Motor neuron (in vitro differentiated cells): Measurements from ENCODE around the gene SCNN1A. TPM values are rescaled to one million over a fixed set of nuclear protein-coding genes. Genes with fewer than 3 reads are reported as not detected.
"Not testable (repeated sequence)": the region's sequence is repeated elsewhere in the genome, so short reads cannot be mapped to it uniquely, and the experiment has no call there.

Source experiments
- ATAC-seq, 8 experiments: fragments of 200-7000 bp; cut with Tn5 transposase; replicated peaks in 6 of 8; 2 replicates each; pipeline ENCODE4 v1.8.0; 2021; ENCODE audit warnings: mild to moderate bottlenecking in 8 of 8, moderate library complexity in 8 of 8
- H3K27ac ChIP-seq, 2 donors: fragments of 250-450 bp; sonication (Bioruptor Pico); 2 replicates each; pipeline ENCODE4 v1.9.0; 2021; ENCODE audit warnings: antibody characterized with exemption in 2 of 2, mild to moderate bottlenecking in 2 of 2, moderate library complexity in 1 of 2
- H3K4me1 ChIP-seq, 2 donors: fragments of 250-450 bp; sonication (Bioruptor Pico); replicated peaks in 1 of 2; 2 replicates each; pipeline ENCODE4 v1.6.1; 2021; ENCODE audit warnings: antibody characterized with exemption in 2 of 2, mild to moderate bottlenecking in 2 of 2, moderate library complexity in 1 of 2
- H3K4me3 ChIP-seq, 5 donors: fragments of 250-450 bp; sonication (Bioruptor Pico); 2 replicates each; pipeline ENCODE4 v1.9.0; 2021; ENCODE audit warnings: antibody characterized with exemption in 5 of 5, mild to moderate bottlenecking in 5 of 5, moderate library complexity in 4 of 5
- WGBS, 10 experiments: fragments of 450-650 bp; shearing (Covaris generic); methylation state at CpG; one replicate each; pipeline ENCODE4 v1.0.0; 2022; 5-methylcytosine and 5-hydroxymethylcytosine counted together
- in situ Hi-C, 9 experiments: fragments of 400-800 bp; cut with MboI; loops; one replicate each; pipeline ENCODE4 v1.15.0; 2021; ENCODE audit warnings: low sequenced_read_pairs in 9 of 9, low pct_unique_long_range_greater_than_20kb in 2 of 9; ENCODE audit not compliant: unreplicated experiment in 9 of 9
- total RNA-seq, 8 experiments: library from RNA; unstranded; fragments of 300-600 nt; gene quantifications; 2 replicates each; pipeline versions ENCODE4 v1.2.3 to v1.2.4, GENCODE V29; 2022

The SCNN1A gene
- total RNA-seq, 8 experiments from 2014 or later: 0.11 to 4.1 (median 1.6) TPM; not detected in 1

- WGBS, 10 experiments: 33 to 92% (median 77%) methylated on average over 1 to 6 of the region's 10 CpGs; no CpG with 5 or more reads in 1 of the 10 experiments
- no peak overlapping the region for H3K4me3 ChIP-seq
- in situ Hi-C loops: no loop called here
- peaks cover 8% of the 10 kb centered on the region in 2 donors for H3K4me1 ChIP-seq
- peak in 6 of 8 experiments; percentile 2 to 72 (median 64) for ATAC-seq
- no peak overlapping the region for H3K27ac ChIP-seq
Measured at GRCh38 chr12:6345319-6346091, 29.9 kb downstream of the SCNN1A start.

GRCh38 chr12:6344101-6344660 is 31.2 kb downstream of the SCNN1A start:
- 60 to 100% (median 95%) methylated on average over 1 to 6 of the region's 11 CpGs; no CpG with 5 or more reads in 2 of the 10 experiments for WGBS, 10 experiments

GRCh38 chr12:6343518-6343917 is 31.8 kb downstream of the SCNN1A start:
- WGBS, 10 experiments: 40 to 80% (median 69%) methylated on average over 1 to 3 of the region's 5 CpGs; no CpG with 5 or more reads in 6 of the 10 experiments
- in situ Hi-C loops: no loop called here
- no peak overlapping the region for H3K27ac ChIP-seq

More at GRCh38 chr12:6344101-6344660, 31.2 kb downstream of the SCNN1A start:
- H3K4me3 ChIP-seq, in situ Hi-C loops, H3K27ac ChIP-seq, ATAC-seq: not testable (repeated sequence)
- H3K4me1 ChIP-seq: peaks cover 19 to 21% of the 10 kb centered on the region in 2 donors

DNA sequence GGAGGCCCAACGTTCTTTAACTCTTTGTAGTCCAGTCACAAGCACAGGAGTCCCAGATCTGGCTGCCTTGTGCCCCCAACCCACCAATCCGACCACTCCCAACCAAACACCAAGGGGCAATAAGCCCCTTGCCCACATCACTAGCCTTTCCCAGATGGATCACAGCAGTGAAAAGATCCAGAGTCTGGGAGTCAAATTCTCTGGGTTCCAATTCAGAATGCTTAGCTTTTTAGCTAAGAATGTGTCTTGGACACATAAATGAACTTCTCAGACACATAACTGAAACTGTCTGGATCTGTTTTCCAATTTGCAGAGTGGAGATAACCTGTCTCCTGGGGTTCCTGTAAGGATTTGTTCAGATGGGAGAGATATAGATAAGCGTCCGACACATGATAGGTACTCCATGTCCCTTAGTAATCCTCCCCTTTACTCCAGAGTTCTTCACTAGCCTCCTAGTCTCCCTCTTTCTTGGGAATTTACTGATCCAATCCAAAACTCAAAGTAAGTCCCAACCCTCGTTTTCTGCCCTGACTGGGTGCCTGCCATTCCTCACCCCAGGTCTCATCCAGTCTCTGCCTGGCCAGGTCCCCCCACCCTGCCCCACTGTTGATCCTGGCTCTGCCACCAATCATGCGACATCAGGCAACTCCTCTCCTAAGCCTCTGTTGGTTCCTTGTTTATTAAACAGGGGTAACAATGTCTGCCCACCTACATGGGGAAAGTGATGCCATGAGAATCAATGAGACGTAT is 33.0 kb downstream of the SCNN1A start:
- in situ Hi-C loops: no loop called here
- peak overlapping the region; percentile 68 to 83 for H3K27ac ChIP-seq
- H3K4me1 ChIP-seq: peaks cover 37 to 40% of the 10 kb centered on the region in 2 donors
- no peak for ATAC-seq
- peak overlapping the region in 4 of 5 donors; percentile 41 to 68 (median 53) for H3K4me3 ChIP-seq
- WGBS, 10 experiments: 28 to 100% (median 53%) methylated on average over 1 to 5 of the region's 7 CpGs; no CpG with 5 or more reads in 1 of the 10 experiments

More at GRCh38 chr12:6343518-6343917, 31.8 kb downstream of the SCNN1A start:
- Histone ChIP-seq H3K4me1 (peaks cover 25 to 28% of the 10 kb centered on the region in 2 donors), H3K4me3 (no peak overlapping the region)
- peak in 1 of 8 experiments; percentile 5 for ATAC-seq

DNA sequence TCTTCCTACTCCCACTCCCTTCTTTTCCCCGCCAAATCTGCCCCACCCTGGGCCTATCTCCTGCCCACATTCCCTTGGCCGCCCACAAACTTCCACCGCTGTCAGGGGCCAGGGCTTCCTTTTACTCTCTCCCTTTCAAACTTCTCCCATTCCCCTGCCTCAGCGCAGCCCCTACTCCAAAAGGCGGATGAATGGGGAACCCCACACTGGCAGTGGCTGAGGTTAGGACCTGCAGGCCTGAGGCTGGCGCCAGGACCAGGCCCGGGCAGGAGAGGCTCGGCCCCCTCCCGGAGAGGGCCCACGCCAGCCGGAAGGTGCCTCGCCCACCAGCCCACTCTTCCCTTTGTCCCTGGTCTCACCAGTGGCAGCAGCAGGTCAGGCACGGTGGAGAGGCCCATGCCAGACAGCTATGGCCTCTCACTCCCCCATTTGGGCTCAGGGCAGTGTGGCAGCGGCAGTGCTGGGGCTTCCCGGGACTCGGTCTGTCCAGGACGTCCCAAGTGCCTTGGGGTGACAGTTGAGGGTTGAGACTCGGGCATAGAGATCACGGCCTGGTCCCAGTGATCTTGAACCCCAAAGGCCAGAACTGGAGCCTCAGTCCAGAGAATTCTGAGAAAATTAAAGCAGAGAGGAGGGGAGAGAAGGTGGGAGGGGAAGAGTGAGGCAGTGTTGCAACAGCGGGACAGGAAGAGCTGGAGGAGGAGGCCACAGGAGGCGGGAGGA is 33.8 kb downstream of the SCNN1A start, which contains the start of gene TNFRSF1A:
TNFRSF1A (minus strand) TSS at position 660 of the 723 bp plus-strand sequence; CDS start at position 398, 262 bp downstream.
- in situ Hi-C loops: no loop called here
- peak within 1 kb of the TSS; percentile 68 to 83 for H3K27ac ChIP-seq

DNA sequence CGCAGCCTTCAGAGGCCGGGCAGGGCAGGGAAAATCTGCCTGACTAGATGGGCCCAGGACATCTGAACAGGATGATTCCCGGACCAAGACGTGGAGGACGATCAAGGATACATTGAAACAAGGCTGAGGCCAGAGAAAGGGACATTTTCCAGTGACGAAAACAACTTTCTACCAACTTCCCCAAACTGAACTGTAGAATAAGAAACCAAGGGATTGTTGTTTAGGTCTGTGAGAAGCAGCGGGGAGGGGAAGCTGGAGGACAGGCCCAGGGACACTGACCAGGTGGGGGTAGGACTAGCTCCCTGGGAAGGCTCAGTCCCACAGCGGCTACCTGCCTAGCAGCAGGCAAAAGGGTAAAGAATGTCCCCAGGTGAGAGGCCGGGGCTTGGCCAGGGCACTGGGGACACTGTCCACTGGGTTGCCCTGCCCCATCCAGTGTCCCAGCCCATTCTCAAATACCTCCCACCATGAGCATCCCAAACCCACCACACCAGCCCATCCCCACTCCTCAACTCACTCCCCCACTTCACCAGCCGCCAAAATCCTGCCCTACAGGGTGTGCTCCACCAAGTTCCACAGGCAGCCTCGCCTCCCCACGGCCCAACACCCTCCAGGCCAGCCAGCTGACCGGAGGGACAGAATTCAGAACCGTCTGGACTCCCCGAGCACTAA is 34.5 kb downstream of the SCNN1A start:
- H3K4me3 ChIP-seq: peak overlapping the region; percentile 19 to 68 (median 46)
- peak overlapping the region in 1 of 2 donors; percentile 83 for H3K27ac ChIP-seq
- H3K4me1 ChIP-seq: peaks cover 51 to 54% of the 10 kb centered on the region in 2 donors
- in situ Hi-C loops: no loop called here
- no peak for ATAC-seq
- 0 to 40% (median 6%) methylated on average over 1 to 8 of the region's 15 CpGs; no CpG with 5 or more reads in 2 of the 10 experiments for WGBS, 10 experiments

More for the DNA sequence above, 33.8 kb downstream of the SCNN1A start, which contains the start of gene TNFRSF1A:
- peak; percentile 35 to 75 (median 58) for ATAC-seq
- Histone ChIP-seq H3K4me1 (peaks cover 44 to 47% of the 10 kb centered on the region in 2 donors), H3K4me3 (peak within 1 kb of the TSS; percentile 19 to 68 (median 46))
- WGBS, 10 experiments: 0 to 20% (median 10%) methylated on average over 1 to 13 of the region's 21 CpGs; no CpG with 5 or more reads in 3 of the 10 experiments

DNA sequence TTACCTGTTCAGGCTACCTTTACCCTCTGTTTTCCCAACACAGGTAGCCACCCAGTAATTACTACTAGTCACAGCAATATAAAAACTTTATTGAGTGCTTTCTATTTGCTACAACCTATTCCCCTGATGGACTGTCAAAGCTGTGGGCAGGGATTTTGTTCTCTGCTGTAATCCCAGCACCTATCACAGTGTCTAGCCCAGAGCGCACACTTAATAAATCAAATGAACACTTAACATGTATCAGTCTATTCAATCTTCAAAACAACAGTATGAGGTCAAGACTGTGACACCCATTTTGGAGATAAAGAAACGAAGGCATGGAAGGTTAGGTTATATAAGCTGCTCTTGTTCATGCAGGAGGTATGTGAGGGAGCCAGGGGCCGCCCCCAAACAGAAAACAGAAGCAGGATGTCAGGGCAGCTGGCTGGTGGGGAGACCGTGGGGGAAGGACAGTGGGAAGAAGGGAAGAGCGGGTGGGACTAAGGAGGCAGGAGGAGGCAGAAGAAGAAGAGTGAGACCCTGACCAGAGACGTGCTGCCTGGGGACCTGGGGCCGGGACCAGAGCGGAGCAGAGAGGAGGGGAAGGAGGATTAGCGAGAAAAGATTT is 35.2 kb downstream of the SCNN1A start:
- no peak for ATAC-seq
- H3K4me3 ChIP-seq: peak overlapping the region; percentile 19 to 68 (median 46)
- WGBS, 10 experiments: 0 to 23% (median 12%) methylated on average over 1 to 8 of the region's 9 CpGs; no CpG with 5 or more reads in 1 of the 10 experiments
- H3K4me1 ChIP-seq: peaks cover 58 to 62% of the 10 kb centered on the region in 2 donors
- peak overlapping the region in 1 of 2 donors; percentile 83 for H3K27ac ChIP-seq
- in situ Hi-C loops: no loop called here

DNA sequence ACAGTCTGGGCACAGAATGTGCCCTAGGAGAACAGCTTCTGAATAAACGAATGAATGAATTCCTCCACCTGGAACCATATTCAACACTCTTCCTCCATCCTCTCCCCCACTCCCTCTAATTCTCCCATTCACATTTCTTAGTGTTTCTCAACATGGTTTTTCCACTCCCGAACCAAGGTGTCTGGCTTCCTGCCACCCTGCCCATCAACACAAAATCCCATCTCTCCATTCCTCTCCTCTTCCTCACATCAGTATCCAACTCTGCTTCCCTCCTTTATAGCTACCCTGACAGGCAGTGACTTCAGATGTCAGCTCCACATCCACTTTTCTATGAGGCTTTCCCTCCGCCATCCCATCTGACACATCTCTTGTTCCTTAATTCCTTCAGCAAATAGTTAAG is 36.4 kb downstream of the SCNN1A start:
- in situ Hi-C loops: no loop called here
- peak overlapping the region in 2 of 5 donors; percentile 60 to 68 for H3K4me3 ChIP-seq
- 15 to 100% (median 69%) methylated on average over 1 to 3 of the region's 3 CpGs; no CpG with 5 or more reads in 4 of the 10 experiments for WGBS, 10 experiments
- no peak for ATAC-seq
- no peak overlapping the region for H3K27ac ChIP-seq
- peaks cover 62 to 68% of the 10 kb centered on the region in 2 donors for H3K4me1 ChIP-seq

GRCh38 chr12:6338536-6338935 is 36.8 kb downstream of the SCNN1A start:
- in situ Hi-C loops, ATAC-seq, H3K27ac ChIP-seq, H3K4me3 ChIP-seq: not testable (repeated sequence)
- H3K4me1 ChIP-seq: peaks cover 62 to 68% of the 10 kb centered on the region in 2 donors
- WGBS, 10 experiments: 60 to 100% (median 72%) methylated on average over 1 to 7 of the region's 8 CpGs; no CpG with 5 or more reads in 5 of the 10 experiments

DNA sequence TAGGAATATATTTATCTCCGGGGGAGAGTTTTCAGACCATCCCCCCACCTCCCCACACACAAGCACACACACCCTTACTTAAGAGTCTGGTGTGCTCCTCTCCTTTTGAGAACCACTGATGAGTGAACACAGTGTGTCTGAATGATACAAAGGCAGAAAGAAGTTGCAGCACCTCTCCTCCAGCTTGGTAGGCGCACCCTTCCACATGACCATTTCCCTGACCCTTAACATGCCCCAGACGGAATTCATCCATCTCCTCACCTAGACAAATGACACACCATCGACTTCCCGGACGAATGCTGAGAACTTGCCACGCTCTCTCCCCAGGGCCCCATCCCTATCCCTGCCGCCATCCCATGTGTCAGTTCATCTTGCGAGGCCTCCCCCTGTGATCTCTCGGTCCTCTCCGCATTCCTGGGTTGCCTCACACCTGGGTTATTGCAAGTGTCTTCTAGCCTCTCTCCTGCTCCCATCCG is 37.4 kb downstream of the SCNN1A start:
- in situ Hi-C loops: no loop called here
- peak overlapping the region in 1 of 2 donors; percentile 85 for H3K27ac ChIP-seq

More for the DNA sequence above, 37.4 kb downstream of the SCNN1A start:
- peaks cover 62 to 68% of the 10 kb centered on the region in 2 donors for H3K4me1 ChIP-seq
- WGBS, 10 experiments: 0 to 55% (median 34%) methylated on average over 1 to 8 of the region's 12 CpGs; no CpG with 5 or more reads in 3 of the 10 experiments
- H3K4me3 ChIP-seq: no peak overlapping the region
- ATAC-seq: peak in 4 of 8 experiments; percentile 0 to 21 (median 14)
